ENCODE data around the gene GAK. TPM values are rescaled to one million over a fixed set of nuclear protein-coding genes. Genes with fewer than 3 reads are reported as not detected.

GAK gene
- total and polyA plus RNA-seq, 2 of the 4 experiments (the other 2 are of a cell fraction) = 45.1 to 133 TPM

DNA sequence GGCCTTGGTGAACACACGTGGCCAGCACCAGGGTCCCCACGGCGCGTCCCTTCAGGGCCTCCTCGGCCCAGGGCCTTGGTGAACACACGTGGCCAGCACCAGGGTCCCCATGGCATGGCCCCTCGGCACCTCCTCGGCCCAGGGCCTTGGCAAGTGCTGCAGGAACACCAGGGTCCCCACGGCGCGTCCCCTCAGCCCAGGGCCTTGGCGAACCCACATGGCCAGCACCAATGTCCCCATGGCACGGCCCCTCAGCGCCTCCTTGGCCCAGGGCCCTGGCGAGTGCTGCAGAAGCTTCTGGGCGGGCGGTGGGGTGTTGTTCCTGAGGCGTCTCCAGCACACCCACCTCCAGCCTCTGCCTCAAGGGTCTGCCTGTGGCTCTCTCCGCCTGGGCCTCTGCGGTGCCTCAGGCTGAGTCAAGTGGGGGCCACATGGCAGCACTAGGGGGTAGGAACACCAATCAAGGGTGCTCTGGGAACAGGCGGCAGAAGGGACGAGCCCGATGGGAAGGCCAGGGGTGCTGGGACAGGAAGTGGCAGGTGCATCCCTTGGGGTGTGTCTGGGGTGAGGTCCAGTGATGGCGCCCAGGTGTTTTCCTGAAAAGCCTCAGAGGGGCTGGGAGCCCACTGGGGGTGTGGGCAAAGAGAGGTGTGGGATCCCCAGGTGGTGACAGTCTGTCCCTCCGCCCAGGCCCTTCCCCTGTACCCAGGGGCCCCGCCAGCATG is 64.4 kb downstream of the GAK start:
- Histone ChIP-seq H4K91ac (ENCODE audit: insufficient read depth, low read depth, low read length) (no peak overlapping the region), H3K4me3 (ENCODE audit: insufficient read depth, low read depth, low read length) (no peak overlapping the region), H2BK120ac (ENCODE audit: low read depth, low read length) (no peak overlapping the region), H2AFZ (replicated peaks; ENCODE audit: low read length, poor library complexity) (no peak overlapping the region), H3K9me3 (ENCODE audit: control insufficient read depth, insufficient read depth, low read length) (no peaks in the 10 kb centered on the region), H3K36me3 (ENCODE audit: control insufficient read depth, insufficient read depth, low read length) (peaks cover 74% of the 10 kb centered on the region), H3K4me2 (ENCODE audit: low read depth, low read length) (no peak overlapping the region), H2AK5ac (ENCODE audit: low read depth, low read length) (no peak overlapping the region), H3K4me1 (ENCODE audit: control insufficient read depth, insufficient read depth, low read length) (no peaks in the 10 kb centered on the region), H3K27ac (ENCODE audit: insufficient read depth, low read length) (no peak overlapping the region), H2AK9ac (replicated peaks; ENCODE audit: low read depth, low read length, poor library complexity) (no peak overlapping the region), H3K4ac (ENCODE audit: low read depth, low read length) (no peak overlapping the region), H2BK15ac (ENCODE audit: low read depth, low read length) (no peak overlapping the region), H4K20me1 (ENCODE audit: insufficient read depth, low read length) (peaks cover 15% of the 10 kb centered on the region), H3K23ac (ENCODE audit: low read depth, low read length) (no peak overlapping the region), H2BK5ac (ENCODE audit: low read depth, low read length, poor library complexity, severe bottlenecking) (no peak overlapping the region), H3K9me1 (ENCODE audit: insufficient read depth, low read length) (peaks cover 12% of the 10 kb centered on the region), H3K9ac (ENCODE audit: low read depth, low read length) (no peak overlapping the region), H2BK20ac (ENCODE audit: low read depth, low read length) (no peak overlapping the region), H4K8ac (ENCODE audit: low read depth in 2 of 2, low read length in 2 of 2) (no peak overlapping the region), H3K27me3 (ENCODE audit: control insufficient read depth, insufficient read depth, low read length) (no peaks in the 10 kb centered on the region), H3K18ac (ENCODE audit: low read depth, low read length) (no peak overlapping the region), H3K14ac (replicated peaks; ENCODE audit: low read depth, low read length) (no peak overlapping the region), H4K5ac (ENCODE audit: low read depth, low read length) (no peak overlapping the region), H3K79me1 (ENCODE audit: low read depth in 1 of 2, low read length in 2 of 2) (peaks cover 0 to 17% of the 10 kb centered on the region in 2 experiments; a peak in 2 of 4 replicates), H3K56ac (ENCODE audit: extremely low read depth, insufficient read depth, low read length) (no peak overlapping the region)
- intact Hi-C loops (cut with micrococcal nuclease) = no loop called here
- in situ Hi-C loops (cut with MboI; ENCODE audit: low sequenced_read_pairs) = no loop called here
- no peak for DNase-seq
- BruUV-seq (replicated peaks) = no TSS peak
- WGBS, 2 experiments (ENCODE audit: extremely low coverage in 2 of 2, insufficient read length in 1 of 2) = 88% methylated on average over 11 of the region's 26 CpGs; no CpG with 5 or more reads in 1 of the 2 experiments
- no peak for ATAC-seq (ENCODE audit: low read depth)
- POLR2A ChIA-PET (ENCODE audit: unreplicated experiment) = no interaction called here
- CTCF ChIA-PET = interaction anchor here (0.6 kb wide), 1 partner anchor 34 kb away, joined by 3 read pairs; no protein-coding TSS in a partner anchor
- dilution Hi-C loops (cut with HindIII; ENCODE audit: low sequenced_read_pairs, unreplicated experiment) = no loop called here
- TF ChIP-seq, protein P1, sequence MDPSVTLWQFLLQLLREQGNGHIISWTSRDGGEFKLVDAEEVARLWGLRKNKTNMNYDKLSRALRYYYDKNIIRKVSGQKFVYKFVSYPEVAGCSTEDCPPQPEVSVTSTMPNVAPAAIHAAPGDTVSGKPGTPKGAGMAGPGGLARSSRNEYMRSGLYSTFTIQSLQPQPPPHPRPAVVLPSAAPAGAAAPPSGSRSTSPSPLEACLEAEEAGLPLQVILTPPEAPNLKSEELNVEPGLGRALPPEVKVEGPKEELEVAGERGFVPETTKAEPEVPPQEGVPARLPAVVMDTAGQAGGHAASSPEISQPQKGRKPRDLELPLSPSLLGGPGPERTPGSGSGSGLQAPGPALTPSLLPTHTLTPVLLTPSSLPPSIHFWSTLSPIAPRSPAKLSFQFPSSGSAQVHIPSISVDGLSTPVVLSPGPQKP (IDR thresholded peaks at IDR 0.05; ENCODE audit: borderline replicate concordance, low read depth, low read length) = no peak

Data from IMR-90 (cell line).